GM18505 (cell line): Measurements from ENCODE around the gene SIX5.
"Not testable (repeated sequence)": the region's sequence is repeated elsewhere in the genome, so short reads cannot be mapped to it uniquely, and the experiment has no call there.

Source experiments
- ATAC-seq: cut with Tn5 transposase; IDR thresholded peaks from one replicate; pipeline ENCODE4 v1.9.1; 2021; ENCODE audit not compliant: unreplicated experiment
- POLR2A ChIP-seq: IDR thresholded peaks from 4 replicates; pipeline ENCODE4 v1.6.1; 2011; ENCODE audit warnings: borderline replicate concordance; ENCODE audit not compliant: insufficient read depth, insufficient read length; ENCODE audit errors: extremely low read depth

The SIX5 gene

DNA sequence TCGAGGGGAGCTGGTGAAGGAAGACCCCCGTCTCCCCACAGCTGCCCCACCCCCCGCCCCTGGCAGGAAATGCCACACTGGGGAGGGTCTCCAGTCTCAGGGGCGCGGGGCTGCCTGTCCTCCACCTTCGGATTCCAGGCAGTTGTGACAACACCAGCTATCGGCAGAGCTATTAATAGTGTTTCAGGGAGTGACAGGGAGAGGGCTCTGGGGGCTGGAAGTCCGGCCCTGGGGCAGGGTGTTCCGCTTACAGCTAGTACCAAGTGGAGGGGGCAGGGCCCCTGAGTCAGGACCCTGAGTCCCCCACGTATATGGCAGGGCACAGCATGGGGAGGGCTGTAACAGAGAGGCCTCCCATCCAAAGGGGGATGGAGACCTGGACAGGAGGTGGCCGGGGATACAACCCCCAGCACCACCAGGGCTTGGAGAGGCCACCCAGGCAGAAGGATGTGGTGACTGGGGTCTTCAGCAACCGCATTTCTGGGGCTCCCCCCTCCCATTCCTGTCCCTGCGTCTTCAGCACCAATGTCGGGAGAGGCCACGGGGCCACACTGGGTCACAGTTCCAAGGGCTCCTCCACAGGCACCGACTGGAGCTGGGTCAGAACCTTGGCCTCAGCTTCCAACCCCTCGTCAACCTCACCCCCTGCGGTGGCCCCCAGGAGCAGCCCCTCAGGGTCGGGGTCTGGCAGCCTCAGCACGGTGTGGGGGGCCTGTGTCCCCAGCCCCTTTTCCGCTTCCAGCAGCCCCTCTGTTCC is 3.9 kb downstream of the SIX5 start:
- ATAC-seq, result no peak
- no peak for TF ChIP-seq POLR2A

DNA sequence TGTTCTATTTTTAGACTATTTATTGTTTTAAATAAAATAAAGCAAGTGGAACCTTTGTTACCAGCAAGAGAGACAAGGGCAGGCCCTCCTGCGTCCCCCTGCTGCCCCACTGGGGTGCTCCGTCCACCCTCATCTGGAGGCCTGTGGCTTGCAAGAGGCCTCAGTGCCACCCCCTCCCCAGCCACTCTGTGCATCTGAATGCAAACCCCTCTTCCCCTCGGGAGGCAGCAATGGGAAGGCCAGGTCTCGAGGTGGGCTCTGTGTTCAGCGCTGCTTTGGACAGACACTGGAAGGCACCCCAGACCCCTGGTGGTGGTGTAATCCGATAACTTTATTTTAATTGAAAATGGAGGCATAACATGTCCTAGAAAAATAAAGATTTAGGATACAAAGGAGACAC is 4.6 kb downstream of the SIX5 start:
- no peak for ATAC-seq
- TF ChIP-seq POLR2A, result no peak

DNA sequence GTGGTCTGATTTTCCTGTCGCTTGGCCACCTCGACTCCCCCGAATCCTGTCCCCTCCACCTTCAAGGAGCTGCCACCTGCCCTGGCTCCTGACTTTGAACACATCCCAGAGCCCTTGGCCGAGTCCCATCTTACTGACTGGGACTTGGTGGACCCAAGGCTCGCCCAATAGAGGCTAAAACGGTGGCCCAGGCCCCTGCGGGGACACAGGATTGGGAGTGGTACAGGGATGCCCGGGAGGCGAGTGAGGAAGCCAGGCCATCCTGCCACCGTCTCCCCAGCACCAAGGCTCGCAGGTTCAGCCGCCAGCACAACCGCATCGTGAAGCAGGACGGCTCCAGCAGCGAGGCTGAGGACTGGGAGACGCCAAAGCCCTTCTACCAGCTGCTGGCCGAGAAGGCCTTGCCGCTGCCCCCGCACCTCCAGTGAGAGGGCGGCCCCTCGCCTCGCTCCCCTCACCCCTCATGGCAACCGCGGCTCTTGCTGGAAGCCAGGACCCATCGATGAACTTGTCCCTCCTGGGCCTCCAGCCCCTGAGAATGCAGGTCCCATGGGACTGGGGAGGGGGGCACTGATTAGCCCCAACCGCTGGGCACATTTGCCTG is 5.3 kb downstream of the SIX5 start:
- no peak for TF ChIP-seq POLR2A

DNA sequence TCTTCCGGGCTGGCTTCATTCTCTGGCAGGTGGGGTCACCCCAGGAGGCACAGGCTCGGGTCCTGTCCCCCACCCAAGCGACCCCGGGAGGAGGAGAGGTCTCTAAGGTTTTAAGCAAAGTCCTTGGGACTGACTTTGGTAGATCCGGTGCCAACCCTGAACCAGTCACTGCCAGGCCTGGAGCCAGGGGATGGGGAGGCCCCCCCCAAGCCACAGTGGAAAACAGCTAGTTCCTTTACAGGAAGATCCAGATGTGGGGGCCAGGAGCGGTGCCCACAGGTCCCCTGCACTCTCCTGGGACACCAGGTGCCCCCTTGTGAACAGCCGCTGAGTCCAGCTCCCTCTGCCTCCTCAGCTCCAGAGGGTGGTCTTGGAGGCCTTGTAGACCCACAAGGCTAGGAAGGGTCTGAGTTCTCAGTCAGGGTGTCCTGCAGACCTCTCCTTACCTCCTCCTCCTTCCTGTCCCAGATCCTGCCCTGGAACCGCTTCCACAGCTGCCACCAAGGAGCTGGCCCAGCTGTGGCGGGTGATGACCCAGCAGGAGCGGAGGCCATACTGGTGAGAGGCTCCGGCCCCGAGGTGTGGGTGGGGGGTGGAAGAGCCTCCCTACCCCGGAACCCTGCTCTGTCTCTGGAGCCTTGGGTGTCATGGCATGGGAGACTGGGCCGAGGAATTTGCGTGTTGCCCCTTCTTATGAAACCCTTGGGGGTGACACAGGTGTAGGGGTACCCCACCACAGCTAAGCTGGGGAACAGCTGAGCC is 6.0 kb downstream of the SIX5 start:
- no peak for TF ChIP-seq POLR2A

More for the DNA sequence above, 5.3 kb downstream of the SIX5 start:
- ATAC-seq, result no peak

DNA sequence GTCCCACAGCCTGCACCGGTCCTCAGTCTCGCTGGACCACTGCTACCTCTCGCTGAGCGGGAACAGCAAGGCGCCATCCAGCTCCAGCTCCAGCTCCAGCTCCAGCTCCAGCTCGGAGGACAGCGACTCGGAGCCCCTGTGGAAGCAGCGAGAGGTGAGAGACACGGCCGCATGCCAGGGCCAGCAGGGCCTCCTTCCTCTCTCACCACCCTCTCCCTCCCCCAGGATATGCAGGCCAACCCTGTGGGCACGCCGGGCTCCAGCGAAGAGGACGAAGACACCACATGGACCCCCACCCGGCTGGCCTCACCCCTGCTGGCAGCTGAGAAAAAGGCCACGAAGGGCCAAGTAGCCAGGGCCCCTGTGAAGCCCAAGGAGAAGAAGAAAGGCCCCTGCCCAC is 7.3 kb downstream of the SIX5 start:
- ATAC-seq, result no peak

More for the DNA sequence above, 6.0 kb downstream of the SIX5 start:
- no peak for ATAC-seq

DNA sequence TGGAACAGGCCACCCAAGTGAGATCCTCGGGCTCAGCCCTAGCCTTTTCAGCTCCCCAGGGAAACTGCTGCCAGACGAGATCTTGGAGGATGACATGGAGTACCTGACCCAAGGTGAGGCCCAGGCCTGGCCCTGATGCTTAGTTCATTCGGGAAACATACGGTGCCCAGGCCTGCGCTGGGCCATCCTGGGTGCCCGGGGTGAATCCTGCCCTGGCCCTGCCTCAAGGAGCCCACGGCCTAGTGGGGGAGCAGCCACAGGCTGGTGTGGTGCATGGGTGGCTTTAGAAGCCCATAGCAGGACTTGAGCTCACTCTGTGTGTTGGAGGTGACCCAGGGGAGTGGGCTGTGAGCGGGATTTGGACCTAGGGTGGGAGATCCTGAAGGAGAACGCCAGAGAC is 10.1 kb downstream of the SIX5 start:
- no peak for ATAC-seq
- no peak for TF ChIP-seq POLR2A

More for the DNA sequence above, 7.3 kb downstream of the SIX5 start:
- no peak for TF ChIP-seq POLR2A

DNA sequence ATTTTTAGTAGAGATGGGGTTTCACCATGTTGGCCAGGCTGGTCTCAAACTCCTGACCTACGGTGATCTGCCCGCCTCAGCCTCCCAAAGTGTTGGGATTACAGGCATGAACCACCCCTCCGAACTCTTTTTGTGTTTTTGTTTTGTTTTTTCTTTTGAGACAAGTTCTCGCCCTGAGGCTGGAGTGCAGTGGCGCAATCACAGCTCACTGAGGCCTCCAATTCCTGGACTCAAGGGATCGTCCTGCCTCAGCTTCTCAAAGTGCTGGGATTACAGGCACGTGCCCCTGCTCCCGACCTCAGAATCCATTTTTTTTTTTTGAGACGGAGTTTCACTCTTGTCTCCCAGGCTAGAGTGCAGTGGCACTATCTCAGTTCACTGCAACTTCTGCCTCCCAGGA is 11.4 kb downstream of the SIX5 start:
- TF ChIP-seq POLR2A, result no peak
- no peak for ATAC-seq

DNA sequence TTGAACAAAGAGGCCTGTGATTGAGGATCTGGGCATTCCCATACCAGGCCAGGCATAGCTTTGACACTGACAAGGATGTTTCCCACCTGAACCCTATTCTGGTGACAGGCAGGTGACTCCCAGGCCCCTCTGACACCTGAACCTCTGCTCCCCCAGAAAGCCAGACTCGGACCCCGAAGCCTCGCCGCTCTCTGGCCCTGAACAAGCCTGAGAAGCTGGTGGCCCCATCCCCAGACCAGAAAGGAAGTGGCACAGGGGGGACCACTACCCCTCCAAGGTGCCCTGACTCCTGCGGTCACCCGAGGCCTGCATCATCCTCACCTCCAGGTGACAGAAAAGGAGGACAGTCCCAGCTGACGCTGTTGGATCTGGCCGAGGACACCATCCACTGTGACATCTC is 14.7 kb downstream of the SIX5 start:
- TF ChIP-seq POLR2A, result no peak
- no peak for ATAC-seq

DNA sequence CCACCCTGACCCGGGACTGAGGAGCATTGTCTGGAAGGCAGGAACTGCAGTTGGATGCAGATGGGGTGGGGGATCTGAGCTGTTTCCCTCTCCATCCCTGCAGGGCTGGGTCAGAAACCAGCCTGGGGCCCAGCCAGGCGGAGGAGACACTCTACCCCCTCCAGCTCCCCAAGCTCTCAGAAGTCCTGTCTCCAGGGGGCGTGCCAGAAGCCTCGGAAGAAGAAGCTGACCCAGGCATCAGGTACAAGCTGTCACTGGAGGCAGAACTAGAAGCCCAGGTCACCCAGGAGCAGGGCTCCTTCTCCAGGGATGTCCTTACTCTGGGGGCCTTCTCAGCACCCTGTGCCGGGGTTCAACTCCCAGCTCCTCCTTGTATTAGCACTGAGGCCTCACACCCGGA is 15.5 kb downstream of the SIX5 start:
- no peak for ATAC-seq
- no peak for TF ChIP-seq POLR2A

DNA sequence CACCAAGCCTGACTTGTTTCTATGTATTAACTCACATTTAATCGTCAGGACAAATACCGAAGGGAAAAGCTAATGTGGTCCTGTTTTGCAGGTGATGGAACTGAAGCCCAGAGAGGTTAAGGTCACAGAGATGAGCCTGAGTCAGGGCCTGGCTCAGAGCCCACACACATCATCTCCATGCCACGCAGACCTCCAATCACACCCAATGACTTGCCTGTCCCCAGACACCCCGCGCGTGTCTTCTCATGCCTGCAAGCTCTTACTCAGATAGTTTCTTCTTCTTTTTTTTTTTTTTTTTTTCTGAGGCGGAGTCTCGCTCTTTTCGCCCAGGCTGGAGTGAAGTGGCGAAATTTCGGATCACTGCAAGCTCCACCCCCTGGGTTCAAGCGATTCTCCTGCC is 16.4 kb downstream of the SIX5 start:
- TF ChIP-seq POLR2A, result no peak
- no peak for ATAC-seq

DNA sequence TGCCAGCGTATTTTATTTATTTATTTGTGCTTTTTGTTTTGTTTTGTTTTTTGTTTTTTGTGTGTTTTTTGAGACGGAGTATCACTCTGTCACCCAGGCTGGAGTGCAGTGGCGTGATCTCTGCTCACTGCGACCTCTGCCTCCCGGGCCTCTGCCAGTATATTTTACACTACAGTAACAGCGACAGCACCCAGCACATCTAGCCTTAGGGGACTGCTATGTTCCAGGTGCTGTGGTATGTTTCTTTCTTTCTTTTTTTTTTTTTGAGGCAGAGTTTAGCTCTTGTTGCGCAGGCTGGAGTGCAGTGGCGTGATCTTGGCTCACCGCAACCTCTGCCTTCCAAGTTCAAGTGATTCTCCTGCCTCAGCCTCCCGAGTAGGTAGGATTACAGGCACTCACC is 17.6 kb downstream of the SIX5 start:
- not testable (repeated sequence) for ATAC-seq

DNA sequence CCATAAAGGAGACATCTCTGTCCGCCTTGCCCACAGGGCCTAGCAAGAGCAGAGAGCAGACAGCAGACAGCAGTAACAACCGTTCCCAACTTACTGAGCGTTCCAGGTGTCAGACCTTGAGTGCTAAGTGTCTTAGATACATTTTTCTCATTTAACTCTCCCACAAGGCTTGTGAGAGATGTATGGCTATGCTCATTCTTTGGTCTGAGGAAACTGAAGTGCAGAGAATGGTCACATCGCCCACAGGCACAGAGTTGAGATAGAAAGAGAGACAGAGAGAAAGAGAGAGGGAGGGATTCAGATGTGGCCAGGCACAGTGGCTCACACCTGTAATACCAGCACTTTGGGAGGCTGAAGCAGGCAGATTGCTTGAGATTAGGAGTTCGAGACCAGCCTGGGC is 21.5 kb downstream of the SIX5 start:
- TF ChIP-seq POLR2A, result no peak
- no peak for ATAC-seq

DNA sequence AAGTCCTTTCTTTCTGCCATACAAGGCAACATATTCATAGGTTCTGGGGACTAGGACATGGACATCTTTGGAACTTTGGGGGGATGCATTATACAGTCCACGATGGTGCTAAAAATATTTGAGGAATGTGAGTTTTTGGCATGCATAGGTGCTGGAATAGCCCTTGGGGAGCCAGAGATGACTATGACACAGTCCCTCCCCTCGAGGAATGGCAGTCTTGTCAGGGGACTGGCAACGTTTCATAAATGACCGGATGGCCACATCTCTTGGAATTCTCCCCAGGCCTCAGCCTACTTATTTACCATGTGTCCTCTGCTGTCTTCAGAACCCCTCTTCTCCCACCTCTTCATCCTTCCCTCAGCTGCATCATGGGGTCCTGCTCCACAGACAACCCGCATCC is 22.2 kb downstream of the SIX5 start:
- TF ChIP-seq POLR2A, result no peak
- ATAC-seq, result no peak

DNA sequence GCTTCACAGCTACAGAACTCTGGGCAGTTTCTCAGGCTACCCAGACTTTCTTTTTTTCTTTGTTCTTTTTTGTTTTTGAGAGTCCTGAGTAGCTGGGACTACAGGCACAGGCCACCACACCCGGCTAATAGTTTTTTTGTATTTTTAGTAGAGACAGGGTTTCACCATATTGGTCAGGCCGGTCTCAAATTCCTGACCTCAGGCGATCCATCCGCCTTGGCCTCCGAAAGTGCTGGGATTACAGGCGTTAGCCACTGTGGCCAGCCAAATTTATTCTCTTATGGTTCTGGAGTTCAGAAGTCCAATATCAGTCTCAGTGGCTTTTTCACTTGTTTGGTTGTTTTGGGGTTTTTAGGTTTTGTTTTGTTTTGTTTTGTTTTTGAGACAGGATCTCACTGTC is 23.4 kb downstream of the SIX5 start:
- ATAC-seq, result no peak

More for the DNA sequence above, 23.4 kb downstream of the SIX5 start:
- no peak for TF ChIP-seq POLR2A
